Mammary epithelial cell (primary cell): ENCODE data around the gene RUVBL2.

Experiments used
- CTCF ChIP-seq, 2 donors: IDR thresholded peaks in 1 of 2; conservative IDR thresholded peaks in 1 of 2; 2 replicates each; pipeline ENCODE4 v1.5.1; 2011 to 2012; ENCODE audit warnings: inconsistent platforms in 2 of 2, low read length in 2 of 2, mild to moderate bottlenecking in 2 of 2, control low read depth in 1 of 2, low read depth in 1 of 2; ENCODE audit not compliant: insufficient read depth in 1 of 2; ENCODE audit errors: extremely low read depth in 1 of 2
- EZH2 ChIP-seq: IDR thresholded peaks from 2 replicates; pipeline ENCODE4 v1.6.1; 2012; ENCODE audit warnings: low read length, inconsistent platforms, borderline replicate concordance

DNA sequence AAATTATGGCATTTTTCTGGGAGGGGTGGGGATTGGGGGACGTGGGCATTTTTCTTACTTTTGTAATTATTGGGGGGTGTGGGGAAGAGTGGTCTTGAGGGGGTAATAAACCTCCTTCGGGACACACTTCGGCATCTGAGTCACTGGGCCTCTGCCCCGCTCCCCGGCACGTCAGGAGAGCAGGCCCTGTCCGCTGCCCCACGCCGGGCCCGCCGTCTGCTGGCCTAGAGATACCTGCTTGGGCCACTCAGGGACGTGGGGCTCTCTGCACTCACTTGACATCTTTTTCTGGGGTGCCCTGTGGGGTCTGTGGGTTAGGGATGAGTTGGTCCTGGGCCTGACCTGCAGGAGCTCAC lies 32.0 kb upstream of the RUVBL2 start:
- TF ChIP-seq CTCF (conservative IDR thresholded peaks at IDR 0.05 in 1 of 2, IDR thresholded peaks at IDR 0.05 in 1 of 2; ENCODE audit: extremely low read depth in 1 of 2, insufficient read depth in 1 of 2, low read depth in 1 of 2, low read length in 2 of 2) (no peak), EZH2 (no peak)
